GM18526 (cell line): Measurements from ENCODE around the gene PLEKHA6.

Source experiments
- POLR2A ChIP-seq: IDR thresholded peaks from 3 replicates; pipeline ENCODE4 v1.6.1; 2011; ENCODE audit not compliant: insufficient read length; ENCODE audit errors: extremely low read depth

PLEKHA6 gene

DNA sequence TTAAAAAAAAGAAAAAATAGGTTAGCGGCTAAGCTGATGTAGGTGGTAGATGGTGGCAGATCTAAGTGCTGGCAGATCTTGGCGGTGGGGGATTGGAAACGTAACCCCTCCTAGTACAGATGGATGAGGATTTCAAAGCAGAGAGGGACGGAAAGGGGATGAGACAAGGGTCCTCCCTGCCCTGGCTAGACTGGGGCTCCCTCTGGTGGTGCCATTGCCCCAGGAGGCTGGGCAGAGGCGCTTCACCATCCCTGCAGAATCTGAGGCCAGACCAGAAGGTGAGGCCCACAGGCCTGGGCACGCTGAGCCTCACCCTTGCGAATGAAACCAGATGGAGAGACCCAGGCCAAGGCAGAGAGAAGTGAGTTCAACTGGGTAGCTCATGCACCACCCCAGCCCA lies 7.0 kb upstream of the PLEKHA6 start:
- no peak for TF ChIP-seq POLR2A

DNA sequence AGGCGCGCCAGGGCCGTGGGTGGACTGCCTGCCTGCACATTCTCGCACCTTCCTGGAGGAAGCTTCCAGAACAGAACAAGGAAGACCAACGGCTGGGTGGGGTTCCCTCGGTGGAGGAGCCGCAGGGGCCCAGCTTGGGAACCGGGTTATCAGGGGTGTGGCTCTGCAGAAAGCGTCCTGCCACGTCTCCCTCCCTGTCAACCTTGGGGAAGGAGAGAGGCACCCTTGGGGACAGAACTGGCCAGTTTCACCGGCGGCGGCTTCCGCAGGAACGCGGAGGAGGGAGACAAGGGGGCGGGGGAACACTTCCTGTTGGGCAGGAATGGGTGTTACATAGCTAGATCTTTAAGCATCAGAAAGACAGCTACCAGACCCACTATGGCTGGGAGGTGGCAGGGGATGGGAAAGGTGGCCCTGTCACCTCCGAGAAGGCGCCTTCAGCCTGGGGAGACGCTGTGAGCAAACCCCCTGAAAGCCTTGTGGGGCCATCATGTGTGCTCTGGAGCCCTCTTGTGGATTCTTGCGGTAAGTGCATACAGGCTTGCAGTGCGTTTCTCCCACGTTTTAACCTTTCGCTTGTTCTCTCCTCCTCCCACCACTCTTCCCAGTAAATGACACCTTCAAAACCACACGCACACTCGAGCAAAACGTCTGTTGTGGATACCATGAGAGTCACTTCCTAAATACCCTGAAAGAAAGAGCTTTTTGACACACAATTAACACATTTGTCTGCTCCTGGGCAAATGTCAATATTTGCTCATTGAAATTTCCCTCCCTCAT lies 3.8 kb upstream of the PLEKHA6 start:
- TF ChIP-seq POLR2A: no peak

DNA sequence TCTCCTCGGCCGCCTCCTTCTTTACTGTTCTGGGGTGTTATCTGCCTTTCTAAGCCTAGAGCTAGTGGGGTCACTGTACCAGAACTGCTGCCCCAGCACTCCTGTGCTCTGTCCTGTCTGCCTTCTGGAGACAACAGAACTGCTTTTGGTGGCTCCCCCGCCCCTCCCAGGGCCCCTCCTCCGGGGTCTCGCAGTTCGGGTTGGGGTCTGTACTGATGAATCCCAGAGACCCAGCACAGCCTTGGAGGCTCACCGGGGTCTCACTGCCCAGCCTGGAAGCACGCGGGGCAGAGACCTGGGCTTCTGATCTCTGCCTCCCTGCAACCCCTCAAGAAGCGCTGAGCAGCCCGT lies 3.2 kb upstream of the PLEKHA6 start:
- no peak for TF ChIP-seq POLR2A

DNA sequence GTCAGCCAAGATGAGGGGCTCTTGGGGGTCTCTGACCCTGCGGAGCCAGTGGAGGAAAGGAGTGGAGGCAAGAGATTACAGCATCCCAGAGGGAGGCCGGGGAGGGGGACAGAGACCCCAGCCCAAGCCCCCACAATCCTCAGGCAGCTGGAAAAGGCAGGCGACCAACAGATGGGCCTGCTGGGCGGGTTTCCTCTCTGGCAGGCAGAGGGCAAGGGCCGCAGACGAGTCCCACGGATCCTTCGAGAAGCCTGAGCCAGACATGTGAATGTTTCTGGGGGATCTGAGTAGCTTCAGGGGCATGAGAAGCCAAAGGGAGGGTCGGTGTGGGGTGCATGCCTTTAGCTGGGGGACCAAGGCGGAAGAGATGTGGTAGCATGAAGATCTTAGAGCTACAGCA lies 2.1 kb upstream of the PLEKHA6 start:
- no peak for TF ChIP-seq POLR2A

DNA sequence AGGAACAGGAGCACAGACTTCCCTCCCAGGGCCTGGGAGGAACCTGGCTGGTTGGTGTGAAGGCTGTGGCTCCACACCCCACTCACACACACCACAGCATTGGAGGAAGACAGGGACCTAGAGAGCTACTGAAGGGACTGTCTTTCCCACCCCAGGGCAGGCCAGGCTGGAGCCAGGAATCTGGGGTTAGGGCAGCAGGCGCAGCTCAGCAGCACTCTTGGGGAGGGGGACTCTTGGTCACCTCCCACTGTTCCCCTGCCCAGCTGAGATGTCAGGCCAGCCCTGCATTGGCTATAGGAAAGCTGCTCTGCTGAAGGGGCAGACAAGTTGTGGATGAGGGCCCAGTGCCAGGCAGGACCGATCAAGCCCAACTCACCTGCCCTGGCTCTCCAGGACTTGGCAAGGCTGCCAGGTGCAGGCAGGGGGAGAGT lies 1.6 kb upstream of the PLEKHA6 start:
- TF ChIP-seq POLR2A: no peak

DNA sequence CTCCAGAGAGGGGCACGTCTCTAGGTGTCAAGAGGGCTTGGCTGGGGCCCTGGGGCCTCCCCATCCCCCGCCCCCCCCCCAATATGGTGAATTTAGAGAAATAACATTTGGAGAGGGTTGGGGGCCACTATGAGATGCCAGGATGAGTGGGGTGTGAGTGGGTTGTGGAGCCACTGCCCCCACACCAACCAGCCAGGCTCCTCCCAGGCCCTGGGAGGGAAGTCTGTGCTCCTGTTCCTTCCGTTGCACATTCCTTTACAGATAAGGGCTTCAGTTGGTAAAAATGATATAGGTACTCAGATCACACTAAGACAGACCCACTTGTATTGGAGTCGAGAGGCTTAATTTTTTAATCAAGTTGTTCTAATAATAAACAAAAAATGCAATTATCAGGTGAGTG lies 585 bp upstream of the PLEKHA6 start:
- TF ChIP-seq POLR2A: no peak

DNA sequence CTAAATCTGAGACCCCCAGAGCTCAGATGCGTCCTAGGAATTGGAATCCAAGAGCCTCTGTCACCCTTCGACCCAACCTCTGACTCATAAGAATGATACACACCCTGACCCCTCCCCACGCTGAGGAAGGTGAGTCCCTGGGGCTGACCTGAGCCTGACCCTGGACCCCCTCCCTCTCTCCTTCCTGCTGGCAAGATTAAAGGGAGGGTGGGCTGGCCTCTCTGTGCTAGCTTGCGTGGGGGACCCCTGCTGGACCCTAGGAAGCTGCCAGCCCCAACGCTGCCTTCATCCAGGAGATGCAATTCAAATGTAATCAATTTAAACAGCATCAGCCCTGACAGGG lies 627 bp downstream of the PLEKHA6 start:
- no peak for TF ChIP-seq POLR2A

DNA sequence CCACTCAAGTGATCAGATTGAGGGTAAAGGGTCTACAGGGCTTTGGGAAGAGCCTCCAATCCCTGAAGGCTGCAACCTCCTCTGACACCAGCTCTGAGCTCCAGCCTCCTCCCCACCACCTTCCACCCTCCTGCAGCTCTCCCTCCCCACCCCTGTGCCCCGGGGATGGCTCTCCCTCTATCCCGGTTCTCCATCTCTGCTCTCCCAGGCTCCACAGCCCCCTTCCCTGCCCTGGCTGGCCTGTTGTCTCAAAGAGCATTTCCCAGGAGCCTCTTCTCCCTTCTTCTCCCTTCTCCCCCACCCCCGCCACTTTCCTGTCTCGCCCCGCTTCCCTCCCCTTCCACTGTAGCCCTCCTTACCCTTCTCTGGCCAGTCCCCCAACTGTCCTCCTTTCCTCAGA lies 1.1 kb downstream of the PLEKHA6 start:
- no peak for TF ChIP-seq POLR2A

DNA sequence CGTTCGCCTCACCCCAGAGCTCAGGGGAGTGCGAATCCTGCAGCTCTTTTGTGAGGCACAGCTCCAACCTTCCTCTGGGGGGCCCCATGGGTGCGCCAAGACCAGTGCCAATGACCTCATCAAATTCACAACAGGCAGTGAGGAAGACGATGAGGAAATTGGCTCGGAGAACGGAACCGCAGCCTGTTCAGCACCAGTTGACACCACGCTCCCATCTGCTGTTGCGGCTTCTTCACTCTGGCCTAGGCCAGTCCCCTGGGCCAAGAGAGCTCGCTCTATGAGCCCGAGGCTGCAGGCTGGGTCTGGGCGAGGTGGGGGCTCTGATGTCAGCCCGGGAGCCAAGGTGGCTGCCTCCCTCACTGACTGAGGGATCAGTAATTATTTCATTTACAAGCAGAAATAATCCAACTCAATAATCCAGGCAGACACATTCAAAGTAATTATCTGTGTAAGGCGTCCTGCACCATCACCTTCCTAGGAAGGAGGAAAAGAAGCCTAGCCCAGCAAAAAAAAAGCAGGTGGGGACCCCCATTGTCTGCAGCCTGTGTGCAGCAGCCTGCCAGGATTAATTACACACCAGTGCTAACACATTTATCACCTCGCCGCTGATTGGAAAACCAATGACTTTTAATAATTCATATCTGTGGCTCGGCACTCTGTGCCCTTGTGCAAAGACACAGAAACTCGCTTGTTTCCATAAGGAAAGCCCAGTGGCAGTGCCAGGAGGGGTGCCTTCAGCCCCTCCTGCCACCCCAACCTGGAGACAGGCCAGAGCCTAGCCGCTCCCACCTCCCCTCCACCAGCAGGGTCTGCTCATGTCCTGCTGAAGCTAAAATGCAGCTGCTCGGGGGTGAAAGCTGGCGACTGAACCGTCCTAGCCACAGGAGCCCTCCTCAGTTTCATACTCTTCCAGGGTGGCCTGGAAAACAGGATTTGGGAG lies 1.9 kb downstream of the PLEKHA6 start:
- TF ChIP-seq POLR2A: no peak

DNA sequence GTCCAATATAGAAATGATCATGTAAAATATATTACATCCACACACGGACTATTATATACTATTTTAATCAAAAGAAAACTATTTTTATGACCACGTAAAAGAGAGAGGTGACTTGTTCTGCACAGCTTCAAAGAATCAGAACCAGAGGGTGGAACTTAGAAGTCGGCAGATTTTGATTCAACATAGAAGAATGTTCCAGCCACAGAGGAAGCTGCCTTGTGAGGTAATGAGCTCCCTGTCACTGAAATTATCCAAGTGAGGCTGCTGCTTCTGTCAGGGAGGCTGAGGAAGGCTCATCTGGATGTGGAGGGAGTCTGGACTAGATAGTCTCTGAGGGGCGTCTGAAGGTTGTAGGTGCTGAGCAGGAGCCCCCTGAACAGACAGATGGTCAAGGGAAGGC lies 2.7 kb downstream of the PLEKHA6 start:
- TF ChIP-seq POLR2A: no peak

DNA sequence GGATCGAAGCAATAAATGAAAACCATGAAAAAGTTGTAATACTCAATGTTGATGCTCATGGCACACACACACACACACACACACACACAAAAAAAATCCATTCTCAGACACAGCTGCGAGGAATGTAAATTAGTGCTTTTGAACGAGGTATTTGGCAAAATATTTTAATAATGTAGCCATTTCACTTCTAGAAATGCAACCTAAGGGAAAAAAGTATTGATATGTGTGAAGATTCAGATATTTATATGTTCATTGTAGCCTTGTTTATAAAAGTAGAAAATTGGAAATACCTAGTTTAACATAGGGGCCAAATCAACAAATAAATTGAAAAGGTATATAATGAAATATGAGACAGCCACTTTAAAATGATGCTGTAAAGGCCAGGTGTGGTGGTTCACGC lies 3.8 kb downstream of the PLEKHA6 start:
- TF ChIP-seq POLR2A: no peak

DNA sequence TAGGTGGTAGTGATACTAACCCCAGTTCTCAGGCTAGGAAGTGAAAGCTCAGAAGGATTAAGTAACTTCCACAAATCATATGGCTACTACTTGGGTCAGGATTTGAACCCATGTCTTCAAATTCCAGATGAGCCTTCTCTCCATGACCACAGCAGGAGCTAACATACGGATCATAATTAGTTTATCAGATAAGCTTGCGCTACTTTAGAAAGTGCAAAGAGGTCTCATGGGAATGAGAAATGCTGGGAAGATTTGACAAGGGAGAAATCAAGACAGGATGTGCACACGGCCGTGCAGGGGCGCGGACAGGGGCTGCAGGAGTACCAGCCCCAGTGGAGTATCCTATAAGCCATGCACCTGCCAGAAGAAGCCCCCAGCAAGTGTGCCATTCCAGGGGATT lies 5.2 kb downstream of the PLEKHA6 start:
- no peak for TF ChIP-seq POLR2A

DNA sequence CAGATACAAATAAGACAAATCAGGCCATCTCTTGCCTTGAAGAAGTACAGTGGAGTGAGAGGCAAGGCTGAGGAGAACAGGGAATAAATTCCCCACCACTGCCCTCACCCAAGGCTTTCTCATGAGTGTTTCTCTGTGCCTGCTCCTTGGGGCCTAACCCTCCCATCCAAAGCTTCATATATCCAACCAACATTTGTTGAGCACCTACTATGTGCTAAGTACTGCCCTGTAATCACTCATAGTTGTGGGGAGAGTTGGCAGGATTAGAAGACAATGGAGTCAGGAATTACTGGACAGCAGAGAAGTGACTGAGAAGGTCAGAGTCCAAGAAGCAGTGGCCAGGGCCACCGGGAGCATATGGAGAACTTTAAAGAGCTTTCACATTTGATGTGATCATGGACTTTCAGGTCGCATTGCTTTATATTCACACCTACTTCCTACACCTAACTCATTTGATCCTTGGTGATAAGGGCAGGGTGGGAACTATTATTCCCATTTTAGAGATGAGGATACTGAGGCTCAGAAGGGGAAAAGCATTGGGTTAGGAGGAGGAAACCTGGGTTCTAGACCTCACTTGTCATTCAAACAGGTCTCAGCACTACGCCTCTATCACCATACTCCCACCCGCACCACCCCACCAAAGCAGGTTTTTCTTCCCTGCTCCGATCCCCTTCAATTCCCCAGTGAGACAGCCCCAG lies 6.4 kb downstream of the PLEKHA6 start:
- no peak for TF ChIP-seq POLR2A

DNA sequence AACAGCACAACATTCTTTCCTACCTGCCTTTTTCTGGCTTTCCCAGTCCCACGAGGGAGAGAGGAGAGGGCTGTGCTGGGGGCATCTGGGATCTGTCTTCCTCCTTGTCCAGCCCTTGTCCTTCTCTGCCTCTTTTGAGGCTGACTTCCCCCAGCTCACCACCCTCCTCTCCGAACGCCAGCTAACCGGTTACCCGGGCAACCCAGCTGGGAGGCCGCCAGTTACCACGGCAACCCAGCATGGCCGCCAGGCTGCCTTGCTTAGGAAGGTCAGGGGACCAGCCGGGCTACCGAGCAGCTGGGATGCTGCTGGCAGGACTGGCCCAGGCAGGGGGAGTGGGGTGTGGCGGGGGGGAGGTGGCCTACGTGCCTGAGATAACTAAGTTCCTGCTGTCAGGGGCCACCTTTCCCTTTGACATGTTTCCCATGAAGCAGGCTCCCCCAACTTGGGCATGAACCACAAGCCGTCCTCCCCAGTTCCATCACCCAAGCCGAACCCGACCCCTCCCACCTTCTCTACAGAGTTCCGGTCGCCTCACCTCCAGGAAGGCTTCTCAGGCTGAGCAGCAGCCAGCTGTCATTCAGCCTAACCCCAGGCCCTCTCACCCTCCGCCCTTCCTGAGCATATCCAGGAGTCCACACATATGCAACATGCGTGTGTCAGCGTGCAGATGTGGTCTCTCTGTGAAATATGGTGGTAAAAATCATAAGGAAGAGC lies 8.7 kb downstream of the PLEKHA6 start:
- TF ChIP-seq POLR2A: no peak

DNA sequence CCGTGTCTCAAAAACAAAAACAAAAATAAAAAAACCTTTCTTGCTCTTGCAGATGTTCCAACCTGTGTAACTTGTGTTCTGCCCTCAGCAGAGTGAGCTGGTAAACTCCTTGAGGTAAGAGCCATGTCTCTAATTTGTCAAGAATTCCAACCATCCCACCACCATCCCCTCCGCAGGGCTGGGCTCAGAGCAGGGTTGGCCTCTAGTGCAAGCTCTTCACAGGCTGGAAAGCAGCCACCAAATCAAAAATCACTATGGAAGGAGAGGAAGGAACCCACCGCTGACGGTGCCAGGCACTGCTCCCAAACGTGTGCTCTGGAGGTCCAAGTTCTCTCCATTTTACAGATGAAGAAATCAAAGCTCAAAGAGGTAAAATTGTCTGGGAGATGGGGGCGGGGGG lies 9.4 kb downstream of the PLEKHA6 start:
- TF ChIP-seq POLR2A: no peak
